Fibroblast of the aortic adventitia (primary cell): ENCODE measurements around the gene MROH8. TPM values are rescaled to one million over a fixed set of nuclear protein-coding genes. Genes with fewer than 3 reads are reported as not detected.

ENCODE experiments used
- DNase-seq: peaks from one replicate; pipeline ENCODE4 v3.0.0-alpha.2; 2010; ENCODE audit warnings: low read depth
- H3K4me3 ChIP-seq: 2 replicates; pipeline ENCODE4 v1.5.1; 2011; ENCODE audit warnings: low read depth, mild to moderate bottlenecking, control low read depth, low read length, moderate library complexity
- CTCF ChIP-seq: IDR thresholded peaks from 2 replicates; pipeline ENCODE4 v1.5.1; 2011; ENCODE audit warnings: mild to moderate bottlenecking, low read length, control low read depth, inconsistent platforms; ENCODE audit not compliant: insufficient read depth
- total RNA-seq: library from RNA; depleted of rRNA; stranded (reverse); fragments of >200 nt; gene quantifications from 2 replicates; pipeline ENCODE4 v1.2.3, GENCODE V29; 2012; ENCODE audit warnings: low replicate concordance

MROH8 gene
- total RNA-seq, 1 donor = 3.1 TPM

- no peak for DNase-seq
- TF ChIP-seq CTCF = no peak
- H3K4me3 ChIP-seq = no peak overlapping the region
Observed at GRCh38 chr20:37200926-37201826, 21.8 kb upstream of the MROH8 start.

- TF ChIP-seq CTCF = no peak
- DNase-seq = no peak
Observed at GRCh38 chr20:37200376-37200775, 21.0 kb upstream of the MROH8 start.

GRCh38 chr20:37198932-37199660, 19.7 kb upstream of the MROH8 start:
- H3K4me3 ChIP-seq = no peak overlapping the region
- no peak for DNase-seq
- TF ChIP-seq CTCF = no peak

More at GRCh38 chr20:37200376-37200775, 21.0 kb upstream of the MROH8 start:
- no peak overlapping the region for H3K4me3 ChIP-seq

- DNase-seq = no peak
- no peak for TF ChIP-seq CTCF
- no peak overlapping the region for H3K4me3 ChIP-seq
Observed at GRCh38 chr20:37194621-37195417, 15.5 kb upstream of the MROH8 start.

- TF ChIP-seq CTCF = no peak
- DNase-seq = no peak
- H3K4me3 ChIP-seq = no peak overlapping the region
Observed at GRCh38 chr20:37193821-37194220, 14.5 kb upstream of the MROH8 start.

GRCh38 chr20:37193226-37193625, 13.9 kb upstream of the MROH8 start:
- no peak for DNase-seq
- H3K4me3 ChIP-seq = no peak overlapping the region
- TF ChIP-seq CTCF = no peak
